Measurements from ENCODE around the gene ERCC8. TPM values are rescaled to one million over a fixed set of nuclear protein-coding genes. Genes with fewer than 3 reads are reported as not detected.
"Not testable (repeated sequence)": the region's sequence is repeated elsewhere in the genome, so short reads cannot be mapped to it uniquely, and the experiment has no call there.

The ERCC8 gene
- total RNA-seq, 1 donor from 2014 or later, result 9.8 TPM

DNA sequence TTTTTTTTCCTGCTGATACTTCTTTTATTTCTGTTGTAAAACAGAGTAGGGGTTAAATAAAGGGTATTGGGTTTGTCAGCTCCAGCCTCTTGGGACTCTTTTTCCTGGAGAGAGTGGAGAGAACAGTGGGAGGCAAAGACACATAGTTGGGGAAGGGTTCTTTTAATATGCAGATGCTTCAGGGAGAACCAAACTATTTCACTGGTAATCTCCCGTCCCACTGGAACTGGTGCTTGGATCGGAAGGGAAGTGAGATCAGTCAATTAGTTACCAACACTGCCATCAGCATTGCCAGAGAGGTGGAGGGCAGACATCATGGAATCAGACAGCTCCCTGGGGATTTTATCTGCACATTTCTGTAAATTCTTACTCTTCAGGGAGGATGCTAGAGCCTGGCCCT lies 53.2 kb downstream of the ERCC8 start:
- no peaks in the 10 kb centered on the region for H3K9me3 Mint-ChIP-seq
- no peaks in the 10 kb centered on the region for H3K4me1 Mint-ChIP-seq (ENCODE audit: low read depth)
- H3K4me3 Mint-ChIP-seq, result no peak overlapping the region
- intact Hi-C loops (cut with micrococcal nuclease), result no loop called here
- DNase-seq (ENCODE audit: low spot score), result no peak
- no peak overlapping the region for H3K27ac Mint-ChIP-seq
- no peaks in the 10 kb centered on the region for H3K27me3 Mint-ChIP-seq (ENCODE audit: insufficient read depth)
- peaks cover 6% of the 10 kb centered on the region for H3K36me3 Mint-ChIP-seq (ENCODE audit: low read depth)

DNA sequence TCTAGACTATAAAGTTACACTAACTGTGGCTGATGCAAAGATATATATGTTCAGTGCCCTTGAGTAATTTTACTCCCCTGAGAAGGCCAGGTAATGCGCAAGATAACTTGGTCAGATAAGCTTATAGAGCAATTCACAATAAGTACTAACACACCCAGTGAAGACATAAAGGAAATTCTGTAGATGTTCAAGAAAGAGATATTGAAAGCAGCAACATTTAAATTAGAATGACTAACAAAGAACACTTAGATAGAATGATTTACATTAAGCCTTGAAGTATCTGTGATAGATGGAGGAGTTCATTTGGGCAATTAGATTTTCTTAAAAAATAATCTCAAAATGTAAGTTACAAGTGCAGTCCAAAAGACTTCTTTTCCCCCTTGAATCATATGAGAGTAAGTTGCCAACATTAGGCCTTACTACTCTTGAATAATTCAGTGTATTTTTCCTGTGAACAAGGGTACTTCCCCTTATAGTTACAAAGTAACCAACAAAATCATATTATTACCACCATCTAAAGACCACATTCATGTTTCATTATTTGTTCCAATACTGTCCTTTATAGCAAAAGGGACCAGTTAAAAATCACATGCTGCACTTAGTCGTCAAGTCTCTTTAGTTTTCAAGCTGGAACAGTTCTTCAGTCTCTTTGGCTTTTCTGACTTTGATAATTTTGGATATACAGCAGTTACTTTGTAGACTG lies 56.4 kb downstream of the ERCC8 start:
- no peak for DNase-seq (ENCODE audit: low spot score)
- Mint-ChIP-seq H3K27me3 (ENCODE audit: insufficient read depth) (no peaks in the 10 kb centered on the region), H3K4me3 (no peak overlapping the region), H3K27ac (no peak overlapping the region), H3K9me3 (no peaks in the 10 kb centered on the region), H3K4me1 (ENCODE audit: low read depth) (no peaks in the 10 kb centered on the region), H3K36me3 (ENCODE audit: low read depth) (peaks cover 6% of the 10 kb centered on the region)
- intact Hi-C loops (cut with micrococcal nuclease), result no loop called here

DNA sequence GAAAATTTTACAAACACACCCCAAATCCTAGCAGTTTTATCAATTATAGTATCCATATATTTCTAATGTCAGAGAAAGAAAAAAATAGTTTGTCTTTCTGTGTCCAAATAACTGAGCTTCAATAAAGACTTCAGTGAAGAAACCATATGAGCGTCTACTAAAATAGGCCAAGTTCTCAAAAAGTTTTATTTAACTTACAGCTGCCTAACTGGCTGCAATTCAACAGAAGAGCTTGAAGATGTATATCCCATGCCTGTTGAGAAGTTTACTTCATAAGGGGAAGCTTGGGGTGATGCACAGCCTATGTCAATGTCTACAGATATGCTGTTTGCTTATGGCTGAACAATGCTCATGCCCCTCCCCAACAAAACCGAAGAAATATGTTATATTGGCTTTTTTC lies 57.1 kb downstream of the ERCC8 start:
- H3K4me3 Mint-ChIP-seq, result no peak overlapping the region
- H3K9me3 Mint-ChIP-seq, result no peaks in the 10 kb centered on the region
- H3K27me3 Mint-ChIP-seq (ENCODE audit: insufficient read depth), result no peaks in the 10 kb centered on the region
- peaks cover 1% of the 10 kb centered on the region for H3K36me3 Mint-ChIP-seq (ENCODE audit: low read depth)
- intact Hi-C loops (cut with micrococcal nuclease), result no loop called here
- H3K4me1 Mint-ChIP-seq (ENCODE audit: low read depth), result no peaks in the 10 kb centered on the region
- DNase-seq (ENCODE audit: low spot score), result no peak
- no peak overlapping the region for H3K27ac Mint-ChIP-seq

DNA sequence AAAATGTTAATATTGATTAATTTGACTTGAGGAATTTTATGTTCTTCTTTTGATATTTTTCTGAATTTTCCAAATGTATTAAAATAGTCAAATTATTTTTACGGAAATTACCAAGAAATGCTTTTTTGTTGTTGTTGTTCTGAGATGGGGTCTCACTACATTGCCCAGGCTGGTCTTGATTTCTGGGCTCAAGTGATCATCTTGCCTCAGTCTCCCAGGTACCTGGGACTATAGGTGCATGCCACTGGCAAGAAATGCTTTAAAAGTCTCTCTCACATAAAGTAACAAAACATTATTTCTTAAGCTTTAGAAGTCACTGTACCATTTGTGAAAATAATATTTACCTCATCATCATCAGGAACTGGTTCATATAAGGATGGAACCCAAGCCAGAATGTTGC lies 57.8 kb downstream of the ERCC8 start:
- Mint-ChIP-seq H3K36me3 (ENCODE audit: low read depth) (peaks cover 1% of the 10 kb centered on the region), H3K4me1 (ENCODE audit: low read depth) (no peaks in the 10 kb centered on the region), H3K27ac (no peak overlapping the region), H3K27me3 (ENCODE audit: insufficient read depth) (no peaks in the 10 kb centered on the region), H3K4me3 (no peak overlapping the region), H3K9me3 (no peaks in the 10 kb centered on the region)
- intact Hi-C loops (cut with micrococcal nuclease), result no loop called here
- no peak for DNase-seq (ENCODE audit: low spot score)

DNA sequence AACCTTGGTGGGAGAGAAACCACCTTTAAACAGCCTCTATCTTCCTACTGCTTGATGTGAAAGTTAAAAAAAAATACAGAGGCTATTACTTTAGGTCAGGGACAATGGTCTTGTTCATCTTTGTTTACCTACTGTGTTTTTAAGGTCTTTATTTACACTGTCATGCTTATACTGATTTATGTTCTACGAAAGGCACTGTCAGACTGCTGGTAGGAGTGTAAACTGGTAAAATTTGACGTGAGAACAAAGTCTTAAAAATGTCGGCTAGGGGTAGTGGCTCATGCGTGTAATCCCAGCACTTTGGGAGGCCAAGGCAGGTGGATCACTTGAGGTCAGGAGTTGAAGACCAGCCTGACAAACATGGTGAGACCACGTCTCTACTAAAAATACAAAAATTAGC lies 58.7 kb downstream of the ERCC8 start:
- intact Hi-C loops (cut with micrococcal nuclease), result no loop called here
- Mint-ChIP-seq H3K27me3 (ENCODE audit: insufficient read depth) (no peaks in the 10 kb centered on the region), H3K4me1 (ENCODE audit: low read depth) (no peaks in the 10 kb centered on the region), H3K36me3 (ENCODE audit: low read depth) (peaks cover 1% of the 10 kb centered on the region), H3K4me3 (no peak overlapping the region), H3K27ac (no peak overlapping the region), H3K9me3 (no peaks in the 10 kb centered on the region)
- no peak for DNase-seq (ENCODE audit: low spot score)

DNA sequence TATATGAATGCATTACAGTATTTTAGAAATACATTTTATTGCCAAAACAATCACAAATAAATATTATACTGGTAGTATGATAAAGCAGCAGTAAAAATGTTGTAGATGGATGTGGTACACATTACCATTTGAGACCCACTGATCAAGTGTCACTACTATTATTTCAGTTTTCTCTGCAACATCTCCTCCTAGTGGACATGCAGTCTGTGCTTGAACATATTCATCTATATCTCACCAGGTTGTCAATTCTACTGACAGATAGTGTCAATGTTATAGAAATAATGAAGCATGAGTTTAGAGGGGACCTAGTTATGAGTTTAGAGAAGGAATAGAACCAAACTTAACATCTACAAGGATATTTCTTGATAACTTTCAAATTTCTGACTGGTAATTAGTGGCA lies 61.6 kb downstream of the ERCC8 start:
- no peak overlapping the region for H3K4me3 Mint-ChIP-seq
- no peak for DNase-seq (ENCODE audit: low spot score)
- no peak overlapping the region for H3K27ac Mint-ChIP-seq
- no peaks in the 10 kb centered on the region for H3K36me3 Mint-ChIP-seq (ENCODE audit: low read depth)
- H3K9me3 Mint-ChIP-seq, result peaks cover 13% of the 10 kb centered on the region
- intact Hi-C loops (cut with micrococcal nuclease), result loop anchor here (1.0 kb wide), 1 partner anchor 206 kb away; no protein-coding TSS in a partner anchor
- no peaks in the 10 kb centered on the region for H3K4me1 Mint-ChIP-seq (ENCODE audit: low read depth)
- no peaks in the 10 kb centered on the region for H3K27me3 Mint-ChIP-seq (ENCODE audit: insufficient read depth)

DNA sequence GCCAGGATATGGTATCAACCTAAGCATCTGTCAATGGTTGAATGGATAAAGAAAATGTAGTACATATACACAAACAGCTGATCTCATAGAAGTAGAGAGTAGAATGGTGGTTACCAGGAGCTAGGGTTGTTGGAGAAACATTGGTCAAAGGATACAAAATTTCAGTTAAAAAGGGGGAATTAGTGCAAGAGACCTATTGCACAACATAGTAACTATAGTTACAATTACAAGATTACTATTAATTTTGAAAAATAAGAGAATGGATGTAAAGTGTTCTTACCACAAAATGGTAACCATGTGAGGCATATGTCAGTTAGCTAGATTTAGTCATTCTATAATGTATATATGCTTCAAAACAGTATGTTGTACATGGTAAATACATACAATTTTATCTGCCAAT lies 72.0 kb downstream of the ERCC8 start:
- peaks cover 1% of the 10 kb centered on the region for H3K36me3 Mint-ChIP-seq (ENCODE audit: low read depth)
- DNase-seq (ENCODE audit: low spot score), result no peak
- H3K27me3 Mint-ChIP-seq (ENCODE audit: insufficient read depth), result no peaks in the 10 kb centered on the region
- H3K27ac Mint-ChIP-seq, result no peak overlapping the region
- H3K4me3 Mint-ChIP-seq, result no peak overlapping the region
- peaks cover 27% of the 10 kb centered on the region for H3K9me3 Mint-ChIP-seq
- H3K4me1 Mint-ChIP-seq (ENCODE audit: low read depth), result no peaks in the 10 kb centered on the region
- intact Hi-C loops (cut with micrococcal nuclease), result no loop called here

DNA sequence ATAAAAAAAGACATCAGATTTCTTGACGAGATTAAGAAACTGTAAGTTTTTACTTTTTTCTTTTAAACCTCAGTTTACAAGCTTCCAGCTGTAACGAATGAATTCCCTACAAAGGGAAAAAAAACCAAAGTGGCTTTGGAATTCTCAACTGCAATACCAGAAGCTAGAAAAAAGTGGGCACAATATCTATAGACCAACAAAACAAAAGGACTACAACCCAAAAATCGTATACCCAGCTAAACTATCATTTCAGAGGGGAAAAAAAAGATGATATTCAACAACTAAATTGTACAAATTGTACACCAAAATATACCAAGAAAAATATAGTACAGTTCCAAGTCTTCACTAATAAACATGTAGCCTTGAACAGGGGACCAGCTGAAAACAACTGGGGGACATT lies 74.0 kb downstream of the ERCC8 start:
- no peaks in the 10 kb centered on the region for H3K27me3 Mint-ChIP-seq (ENCODE audit: insufficient read depth)
- DNase-seq (ENCODE audit: low spot score), result no peak
- intact Hi-C loops (cut with micrococcal nuclease), result no loop called here
- H3K27ac Mint-ChIP-seq, result no peak overlapping the region
- peaks cover 27% of the 10 kb centered on the region for H3K9me3 Mint-ChIP-seq
- H3K4me3 Mint-ChIP-seq, result no peak overlapping the region
- peaks cover 1% of the 10 kb centered on the region for H3K36me3 Mint-ChIP-seq (ENCODE audit: low read depth)
- no peaks in the 10 kb centered on the region for H3K4me1 Mint-ChIP-seq (ENCODE audit: low read depth)

DNA sequence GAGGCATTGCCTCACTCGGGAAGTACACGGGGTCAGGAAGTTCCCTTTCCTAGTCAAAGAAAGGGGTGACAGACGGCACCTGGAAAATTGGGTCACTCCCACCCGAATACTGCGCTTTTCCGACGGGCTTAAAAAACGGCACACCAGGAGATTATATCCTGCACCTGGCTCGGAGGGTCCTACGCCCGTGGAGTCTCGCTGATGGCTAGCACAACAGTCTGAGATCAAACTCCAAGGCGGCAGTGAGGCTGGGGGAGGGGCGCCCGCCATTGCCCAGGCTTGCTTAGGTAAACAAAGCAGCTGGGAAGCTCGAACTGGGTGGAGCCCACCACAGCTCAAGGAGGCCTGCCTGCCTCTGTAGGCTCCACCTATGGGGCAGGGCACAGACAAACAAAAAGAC lies 84.3 kb downstream of the ERCC8 start:
- DNase-seq (ENCODE audit: low spot score); H3K27me3 Mint-ChIP-seq (ENCODE audit: insufficient read depth); H3K4me1 Mint-ChIP-seq (ENCODE audit: low read depth); H3K9me3 Mint-ChIP-seq; H3K27ac Mint-ChIP-seq; H3K4me3 Mint-ChIP-seq; H3K36me3 Mint-ChIP-seq (ENCODE audit: low read depth); intact Hi-C loops (cut with micrococcal nuclease): not testable (repeated sequence)

DNA sequence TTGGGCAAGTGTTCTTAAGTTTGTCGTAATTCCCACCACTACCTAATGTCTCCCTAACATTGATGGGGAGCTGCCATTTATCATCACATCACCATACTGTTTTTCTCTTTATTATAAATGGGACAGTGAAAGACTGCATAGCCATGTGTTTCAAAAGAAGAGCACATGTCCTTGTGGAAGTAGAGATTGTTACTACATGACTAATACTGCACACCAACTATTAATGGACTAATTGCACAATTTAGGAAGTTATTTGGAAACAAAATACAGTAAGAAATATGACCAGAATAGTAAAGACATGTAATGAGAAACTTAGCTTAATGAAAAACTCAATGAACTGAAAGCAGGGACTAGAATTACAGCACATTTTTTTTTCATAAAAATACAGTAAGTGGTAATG lies 88.8 kb downstream of the ERCC8 start:
- Mint-ChIP-seq H3K27ac (no peak overlapping the region), H3K9me3 (no peaks in the 10 kb centered on the region), H3K4me3 (no peak overlapping the region), H3K4me1 (ENCODE audit: low read depth) (no peaks in the 10 kb centered on the region), H3K27me3 (ENCODE audit: insufficient read depth) (peaks cover 2% of the 10 kb centered on the region), H3K36me3 (ENCODE audit: low read depth) (no peaks in the 10 kb centered on the region)
- intact Hi-C loops (cut with micrococcal nuclease), result no loop called here
- DNase-seq (ENCODE audit: low spot score), result no peak

DNA sequence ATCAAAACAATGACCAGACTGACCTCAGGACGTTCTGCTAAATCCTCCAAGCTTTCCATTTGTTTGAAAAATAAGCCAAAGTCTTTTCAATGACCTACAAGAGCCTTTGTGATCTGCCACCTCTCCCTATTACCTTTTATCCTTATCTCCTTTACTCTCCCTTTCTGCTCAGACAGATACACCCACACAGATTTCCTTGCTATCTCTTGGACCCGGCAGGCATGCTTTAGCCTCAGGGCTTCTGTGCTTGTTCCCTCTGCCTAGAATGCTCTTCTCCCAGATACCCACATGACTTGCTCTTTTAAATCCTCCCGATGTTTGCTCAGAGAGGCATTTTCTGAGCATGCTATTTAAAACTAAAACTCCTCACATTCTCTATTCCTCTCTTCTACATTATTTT lies 91.9 kb downstream of the ERCC8 start:
- Mint-ChIP-seq H3K27me3 (ENCODE audit: insufficient read depth) (peaks cover 10% of the 10 kb centered on the region), H3K4me1 (ENCODE audit: low read depth) (no peaks in the 10 kb centered on the region), H3K9me3 (no peaks in the 10 kb centered on the region), H3K4me3 (no peak overlapping the region), H3K27ac (no peak overlapping the region), H3K36me3 (ENCODE audit: low read depth) (no peaks in the 10 kb centered on the region)
- DNase-seq (ENCODE audit: low spot score), result no peak
- intact Hi-C loops (cut with micrococcal nuclease), result no loop called here

DNA sequence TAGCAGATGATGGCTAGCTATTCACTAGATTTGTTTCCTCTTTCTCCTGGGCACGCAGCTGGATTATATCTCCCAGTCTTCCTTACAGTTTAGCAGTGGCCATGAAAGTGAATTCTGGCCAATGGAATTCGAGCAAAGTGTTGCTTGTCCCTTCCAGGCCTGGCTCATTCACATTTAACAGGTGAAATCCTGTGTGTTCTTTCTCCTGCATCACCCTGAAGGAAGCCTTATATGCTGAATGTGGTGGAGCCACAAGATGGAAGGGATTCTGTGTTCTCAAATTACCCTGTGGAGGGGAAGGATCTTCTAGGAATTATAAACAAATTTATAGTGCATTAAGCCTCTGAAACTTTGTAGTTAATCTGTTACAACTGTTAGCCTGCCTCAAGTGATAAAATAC lies 92.6 kb downstream of the ERCC8 start:
- Mint-ChIP-seq H3K27ac (no peak overlapping the region), H3K27me3 (ENCODE audit: insufficient read depth) (peaks cover 12% of the 10 kb centered on the region), H3K4me1 (ENCODE audit: low read depth) (no peaks in the 10 kb centered on the region), H3K36me3 (ENCODE audit: low read depth) (no peaks in the 10 kb centered on the region), H3K9me3 (no peaks in the 10 kb centered on the region), H3K4me3 (no peak overlapping the region)
- intact Hi-C loops (cut with micrococcal nuclease), result no loop called here
- no peak for DNase-seq (ENCODE audit: low spot score)

DNA sequence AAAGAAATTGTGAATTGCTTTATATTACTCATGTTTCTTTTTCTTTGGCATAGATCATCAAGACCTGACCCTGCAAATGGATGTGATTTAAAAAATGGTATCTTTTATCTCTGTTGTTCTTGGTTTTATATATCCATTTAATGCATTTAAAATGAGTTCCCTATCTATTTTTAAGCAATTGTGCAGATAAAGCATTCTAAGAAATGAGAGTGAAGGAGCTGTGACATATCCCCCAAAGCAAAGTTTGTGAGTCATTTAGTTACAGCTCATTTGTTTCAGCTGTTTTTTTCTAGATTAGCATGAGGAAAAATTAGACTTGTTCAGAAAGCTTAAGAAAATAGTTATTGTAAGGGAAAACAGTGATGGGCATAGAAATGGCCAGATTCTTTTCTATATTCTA lies 93.2 kb downstream of the ERCC8 start:
- no peak overlapping the region for H3K27ac Mint-ChIP-seq
- no peaks in the 10 kb centered on the region for H3K36me3 Mint-ChIP-seq (ENCODE audit: low read depth)
- DNase-seq (ENCODE audit: low spot score), result no peak
- no peak overlapping the region for H3K4me3 Mint-ChIP-seq
- no peaks in the 10 kb centered on the region for H3K9me3 Mint-ChIP-seq
- no peaks in the 10 kb centered on the region for H3K4me1 Mint-ChIP-seq (ENCODE audit: low read depth)
- intact Hi-C loops (cut with micrococcal nuclease), result no loop called here
- H3K27me3 Mint-ChIP-seq (ENCODE audit: insufficient read depth), result peaks cover 15% of the 10 kb centered on the region

DNA sequence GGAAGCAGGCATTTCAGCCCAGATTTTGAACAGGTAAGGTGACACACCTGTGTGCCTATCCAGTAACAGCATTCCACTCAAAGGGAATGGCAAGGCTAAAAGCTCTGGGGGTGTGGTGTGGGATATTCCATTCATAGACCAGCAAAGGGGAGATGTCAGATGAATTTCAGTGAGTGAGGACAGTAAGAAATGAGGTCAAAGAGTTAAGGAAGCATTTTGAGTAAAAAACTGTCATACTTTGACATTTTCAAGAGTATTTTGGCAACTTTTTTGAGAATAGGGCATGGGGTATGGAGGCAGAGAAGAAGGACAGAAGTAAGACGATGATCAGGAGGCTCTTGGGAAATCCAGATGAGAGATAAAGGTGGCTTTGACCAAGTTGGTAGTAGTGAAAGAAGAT lies 98.6 kb downstream of the ERCC8 start:
- DNase-seq (ENCODE audit: low spot score), result no peak
- intact Hi-C loops (cut with micrococcal nuclease), result loop anchor here (10.0 kb wide), 1 partner anchor 439 kb away; no protein-coding TSS in a partner anchor
- peaks cover 12% of the 10 kb centered on the region for H3K4me1 Mint-ChIP-seq (ENCODE audit: low read depth)
- no peak overlapping the region for H3K27ac Mint-ChIP-seq
- no peaks in the 10 kb centered on the region for H3K36me3 Mint-ChIP-seq (ENCODE audit: low read depth)
- H3K9me3 Mint-ChIP-seq, result no peaks in the 10 kb centered on the region
- H3K27me3 Mint-ChIP-seq (ENCODE audit: insufficient read depth), result peaks cover 53% of the 10 kb centered on the region
- no peak overlapping the region for H3K4me3 Mint-ChIP-seq
